Uterus (tissue), 4 donors: ENCODE data around the gene NOC4L. TPM values are rescaled to one million over a fixed set of nuclear protein-coding genes. Genes with fewer than 3 reads are reported as not detected.

Experiments used
- DNase-seq, 2 donors: peaks; one replicate each; pipeline ENCODE4 v3.0.0-alpha.2; 2019 to 2020
- H3K27ac ChIP-seq, 2 donors: fragments of 200-600 bp; sonication (generic); 1 replicate in 1 of 2; 2 replicates in 1 of 2; pipeline ENCODE4 v1.5.1; 2016 to 2018
- H3K27me3 ChIP-seq, 2 donors: fragments of 200-600 bp; sonication (generic); one replicate each; pipeline ENCODE4 v1.5.1; 2018 to 2019; ENCODE audit warnings: control low read depth in 1 of 2
- H3K36me3 ChIP-seq, 2 donors: fragments of 200-600 bp; sonication (generic); one replicate each; pipeline ENCODE4 v1.5.1; 2019; ENCODE audit warnings: control low read depth in 1 of 2
- H3K4me1 ChIP-seq, 2 donors: fragments of 200-600 bp; sonication (generic); one replicate each; pipeline ENCODE4 v1.5.1; 2018 to 2019; ENCODE audit warnings: control low read depth in 1 of 2
- H3K4me3 ChIP-seq, 2 donors: fragments of 200-600 bp; sonication (generic); 1 replicate in 1 of 2; 2 replicates in 1 of 2; pipeline ENCODE4 v1.5.1; 2018 to 2019; ENCODE audit warnings: mild to moderate bottlenecking in 1 of 2
- H3K9me3 ChIP-seq, 2 donors: fragments of 200-600 bp; sonication (generic); one replicate each; pipeline ENCODE4 v1.5.1; 2019; ENCODE audit warnings: control low read depth in 1 of 2
- CTCF ChIP-seq, 4 experiments: fragments of 200-600 bp in 2 of 4; fragments of 450-650 bp in 2 of 4; sonication (generic) in 2 of 4; IDR thresholded peaks; one replicate each; pipeline ENCODE4 v1.5.1; 2016 to 2019; ENCODE audit warnings: antibody characterized with exemption in 4 of 4, mild to moderate bottlenecking in 2 of 4, moderate library complexity in 1 of 4
- POLR2A ChIP-seq, 2 donors: fragments of 450-650 bp; IDR thresholded peaks; one replicate each; pipeline ENCODE4 v1.6.1; 2016; ENCODE audit warnings: antibody characterized with exemption in 2 of 2, mild to moderate bottlenecking in 1 of 2, moderate library complexity in 1 of 2
- intact Hi-C: fragments of 100-400 bp; cut with DNase I; formaldehyde crosslinking; loops from one replicate; pipeline ENCODE4 v1.15.1; 2023; ENCODE audit warnings: low total_unique reads
- total RNA-seq, 4 donors: library from RNA; depleted of rRNA in 3 of 4; stranded (reverse); fragments of >200 nt in 3 of 4; gene quantifications; one replicate each; pipeline versions ENCODE4 v1.1.0 to v1.2.4, GENCODE V29; 2014 to 2023
- donor health status: DM: yes; HTN: yes; CAD: no.

Gene NOC4L
- total RNA-seq, 4 donors from 2014 or later, result 9.4 to 15.4 TPM; not detected in 2

GRCh38 chr12:132108211-132108832, 35.9 kb upstream of the NOC4L start:
- Histone ChIP-seq H3K4me3 (no peak overlapping the region), H3K27me3 (no peaks in the 10 kb centered on the region), H3K4me1 (no peaks in the 10 kb centered on the region), H3K9me3 (no peaks in the 10 kb centered on the region), H3K36me3 (no peaks in the 10 kb centered on the region), H3K27ac (no peak overlapping the region)
- DNase-seq, result no peak
- TF ChIP-seq POLR2A (IDR thresholded peaks at IDR 0.05) (no peak), CTCF (IDR thresholded peaks at IDR 0.05) (no peak)
- intact Hi-C loops, result no loop called here

GRCh38 chr12:132109741-132110140, 34.5 kb upstream of the NOC4L start:
- Histone ChIP-seq H3K9me3 (no peaks in the 10 kb centered on the region), H3K27me3 (no peaks in the 10 kb centered on the region), H3K4me3 (no peak overlapping the region), H3K36me3 (no peaks in the 10 kb centered on the region), H3K4me1 (no peaks in the 10 kb centered on the region), H3K27ac (no peak overlapping the region)
- intact Hi-C loops, result no loop called here
- DNase-seq, result no peak
- TF ChIP-seq CTCF (IDR thresholded peaks at IDR 0.05) (no peak), POLR2A (IDR thresholded peaks at IDR 0.05) (no peak)

- Histone ChIP-seq H3K4me1 (no peaks in the 10 kb centered on the region), H3K27me3 (no peaks in the 10 kb centered on the region), H3K4me3 (no peak overlapping the region), H3K36me3 (no peaks in the 10 kb centered on the region), H3K9me3 (no peaks in the 10 kb centered on the region), H3K27ac (no peak overlapping the region)
- intact Hi-C loops, result no loop called here
- no peak for TF ChIP-seq CTCF (IDR thresholded peaks at IDR 0.05)
- TF ChIP-seq POLR2A (IDR thresholded peaks at IDR 0.05), result no peak
- DNase-seq, result no peak
These were observed 33.6 kb upstream of the NOC4L start for GRCh38 chr12:132110677-132111076.

GRCh38 chr12:132111654-132112304, 32.5 kb upstream of the NOC4L start:
- intact Hi-C loops, result no loop called here
- DNase-seq, result no peak
- no peaks in the 10 kb centered on the region for H3K9me3 ChIP-seq
- no peak for TF ChIP-seq CTCF (IDR thresholded peaks at IDR 0.05)
- no peak for TF ChIP-seq POLR2A (IDR thresholded peaks at IDR 0.05)
- H3K36me3 ChIP-seq, result no peaks in the 10 kb centered on the region
- H3K27ac ChIP-seq, result no peak overlapping the region
- H3K27me3 ChIP-seq, result no peaks in the 10 kb centered on the region
- H3K4me1 ChIP-seq, result no peaks in the 10 kb centered on the region
- no peak overlapping the region for H3K4me3 ChIP-seq

GRCh38 chr12:132114667-132115066, 29.6 kb upstream of the NOC4L start:
- DNase-seq, result no peak
- intact Hi-C loops, result no loop called here
- Histone ChIP-seq H3K27me3 (no peaks in the 10 kb centered on the region), H3K27ac (no peak overlapping the region), H3K4me3 (no peak overlapping the region), H3K4me1 (no peaks in the 10 kb centered on the region), H3K9me3 (no peaks in the 10 kb centered on the region), H3K36me3 (no peaks in the 10 kb centered on the region)
- no peak for TF ChIP-seq CTCF (IDR thresholded peaks at IDR 0.05)
- no peak for TF ChIP-seq POLR2A (IDR thresholded peaks at IDR 0.05)
